ENCODE results near the gene TFRC. TPM values are rescaled to one million over a fixed set of nuclear protein-coding genes. Genes with fewer than 3 reads are reported as not detected.
"Not testable (repeated sequence)": the region's sequence is repeated elsewhere in the genome, so short reads cannot be mapped to it uniquely, and the experiment has no call there.

TFRC gene
- polyA plus RNA-seq, 3 donors = 6.6 to 43.1 (median 7.9) TPM

GRCh38 chr3:196081002-196081833 is 672 bp downstream of the TFRC start:
- peaks cover 0 to 2% (median 0%) of the 10 kb centered on the region in 3 donors for H3K27me3 Mint-ChIP-seq (ENCODE audit: low read depth in 3 of 3)
- Histone ChIP-seq H2AFZ (ENCODE audit: insufficient read depth, low read depth, low read length, poor library complexity, severe bottlenecking) (peak overlapping the region; percentile 93), H3K79me2 (ENCODE audit: insufficient read depth, low read length) (peaks cover 57% of the 10 kb centered on the region), H4K20me1 (ENCODE audit: insufficient read depth, low read length) (peaks cover 27% of the 10 kb centered on the region), H3K4me3 (replicated peaks in 1 of 3; ENCODE audit: low read depth in 2 of 3, low read length in 3 of 3) (peak overlapping the region; percentile 82 to 91 (median 88)), H3K36me3 (replicated peaks in 1 of 2; ENCODE audit: control insufficient read depth in 1 of 2, insufficient read depth in 2 of 2, low read length in 2 of 2) (peaks cover 8 to 9% of the 10 kb centered on the region in 2 donors), H3K4me1 (ENCODE audit: control insufficient read depth in 1 of 2, insufficient read depth in 2 of 2, low read length in 2 of 2) (peaks cover 23 to 26% of the 10 kb centered on the region in 2 donors), H3K9me3 (replicated peaks in 1 of 2; ENCODE audit: control insufficient read depth in 1 of 2, insufficient read depth in 1 of 2, low read length in 2 of 2) (no peaks in the 10 kb centered on the region), H3K4me2 (replicated peaks; ENCODE audit: extremely low read depth, low read length, poor library complexity, severe bottlenecking) (peak overlapping the region; percentile 83), H3K27ac (ENCODE audit: low read depth in 1 of 2, low read length in 2 of 2) (peak overlapping the region; percentile 66 to 94), H3K27me3 (ENCODE audit: control insufficient read depth in 2 of 2, insufficient read depth in 2 of 2, low read length in 2 of 2) (no peaks in the 10 kb centered on the region), H3K9ac (ENCODE audit: insufficient read depth, low read length, poor library complexity, severe bottlenecking) (peak overlapping the region; percentile 94)
- intact Hi-C loops (cut with micrococcal nuclease) = loop anchor here in 1 of 2 donors (5.0 kb wide), 1 partner anchor 41 kb away; no protein-coding TSS in a partner anchor
- under 1% methylated on average over 55 of the region's 61 CpGs for WGBS (ENCODE audit: insufficient coverage)
- H3K36me3 Mint-ChIP-seq = peaks cover 5 to 11% of the 10 kb centered on the region in 2 donors
- TF ChIP-seq, protein P1, sequence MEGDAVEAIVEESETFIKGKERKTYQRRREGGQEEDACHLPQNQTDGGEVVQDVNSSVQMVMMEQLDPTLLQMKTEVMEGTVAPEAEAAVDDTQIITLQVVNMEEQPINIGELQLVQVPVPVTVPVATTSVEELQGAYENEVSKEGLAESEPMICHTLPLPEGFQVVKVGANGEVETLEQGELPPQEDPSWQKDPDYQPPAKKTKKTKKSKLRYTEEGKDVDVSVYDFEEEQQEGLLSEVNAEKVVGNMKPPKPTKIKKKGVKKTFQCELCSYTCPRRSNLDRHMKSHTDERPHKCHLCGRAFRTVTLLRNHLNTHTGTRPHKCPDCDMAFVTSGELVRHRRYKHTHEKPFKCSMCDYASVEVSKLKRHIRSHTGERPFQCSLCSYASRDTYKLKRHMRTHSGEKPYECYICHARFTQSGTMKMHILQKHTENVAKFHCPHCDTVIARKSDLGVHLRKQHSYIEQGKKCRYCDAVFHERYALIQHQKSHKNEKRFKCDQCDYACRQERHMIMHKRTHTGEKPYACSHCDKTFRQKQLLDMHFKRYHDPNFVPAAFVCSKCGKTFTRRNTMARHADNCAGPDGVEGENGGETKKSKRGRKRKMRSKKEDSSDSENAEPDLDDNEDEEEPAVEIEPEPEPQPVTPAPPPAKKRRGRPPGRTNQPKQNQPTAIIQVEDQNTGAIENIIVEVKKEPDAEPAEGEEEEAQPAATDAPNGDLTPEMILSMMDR (IDR thresholded peaks at IDR 0.05) = no peak
- H3K4me1 Mint-ChIP-seq = peaks cover 38% of the 10 kb centered on the region
- H3K9me3 Mint-ChIP-seq = no peaks in the 10 kb centered on the region
- DNase-seq = peak; percentile 29 to 48 (median 41)
- H3K27ac Mint-ChIP-seq = peak overlapping the region; percentile 91 to 96 (median 94)
- peak overlapping the region; percentile 97 for H3K4me3 Mint-ChIP-seq

- peaks cover 17% of the 10 kb centered on the region in 2 donors for H3K36me3 ChIP-seq (replicated peaks in 1 of 2; ENCODE audit: control insufficient read depth in 1 of 2, insufficient read depth in 2 of 2, low read length in 2 of 2)
- H3K9me3 Mint-ChIP-seq; H3K27me3 ChIP-seq (ENCODE audit: control insufficient read depth in 2 of 2, insufficient read depth in 2 of 2, low read length in 2 of 2); H3K27me3 Mint-ChIP-seq (ENCODE audit: low read depth in 3 of 3); DNase-seq; H2AFZ ChIP-seq (ENCODE audit: insufficient read depth, low read depth, low read length, poor library complexity, severe bottlenecking); H3K9me3 ChIP-seq (replicated peaks in 1 of 2; ENCODE audit: control insufficient read depth in 1 of 2, insufficient read depth in 1 of 2, low read length in 2 of 2): not testable (repeated sequence)
- H3K4me2 ChIP-seq (replicated peaks; ENCODE audit: extremely low read depth, low read length, poor library complexity, severe bottlenecking) = peak overlapping the region; percentile 83
- peak overlapping the region; percentile 94 for H3K9ac ChIP-seq (ENCODE audit: insufficient read depth, low read length, poor library complexity, severe bottlenecking)
- Mint-ChIP-seq H3K4me1 (peaks cover 32% of the 10 kb centered on the region), H3K4me3 (peak overlapping the region; percentile 97), H3K27ac (peak overlapping the region in 5 of 7 donors; percentile 91 to 96 (median 94)), H3K36me3 (peaks cover 11 to 20% of the 10 kb centered on the region in 2 donors)
- H3K79me2 ChIP-seq (ENCODE audit: insufficient read depth, low read length) = peaks cover 58% of the 10 kb centered on the region
- peak overlapping the region; percentile 82 to 91 (median 88) for H3K4me3 ChIP-seq (replicated peaks in 1 of 3; ENCODE audit: low read depth in 2 of 3, low read length in 3 of 3)
- H3K4me1 ChIP-seq (ENCODE audit: control insufficient read depth in 1 of 2, insufficient read depth in 2 of 2, low read length in 2 of 2) = peaks cover 19 to 26% of the 10 kb centered on the region in 2 donors
- peaks cover 27% of the 10 kb centered on the region for H4K20me1 ChIP-seq (ENCODE audit: insufficient read depth, low read length)
- 70% methylated on average over 6 of the region's 23 CpGs for WGBS (ENCODE audit: insufficient coverage)
- peak overlapping the region in 1 of 2 donors; percentile 94 for H3K27ac ChIP-seq (ENCODE audit: low read depth in 1 of 2, low read length in 2 of 2)
- intact Hi-C loops (cut with micrococcal nuclease) = loop anchor here in 1 of 2 donors (5.0 kb wide), 1 partner anchor 42 kb away; no protein-coding TSS in a partner anchor
Observed at GRCh38 chr3:196080101-196080846, 1.6 kb downstream of the TFRC start.
